Panc1 (cell line): ENCODE results near the gene KLC1.

Source experiments
- POLR2AphosphoS5 ChIP-seq: IDR thresholded peaks from 2 replicates; pipeline ENCODE4 v1.6.1; 2012; ENCODE audit warnings: mild to moderate bottlenecking, low read depth, low read length, moderate library complexity
- SIN3A ChIP-seq: IDR thresholded peaks from 2 replicates; pipeline ENCODE4 v1.6.1; 2012; ENCODE audit warnings: low read depth, mild to moderate bottlenecking, low read length, moderate library complexity, borderline replicate concordance; ENCODE audit not compliant: insufficient read depth
- TF ChIP-seq, protein P1 (sequence below): fragments of 450-650 bp; IDR thresholded peaks from 2 replicates; pipeline ENCODE4 v1.5.1; 2017; ENCODE audit warnings: mild to moderate bottlenecking
- TF ChIP-seq, protein P2 (sequence below), 2 experiments: IDR thresholded peaks; 2 replicates each; pipeline ENCODE4 v1.6.1; 2011 to 2012; ENCODE audit warnings: low read depth in 2 of 2, control low read depth in 1 of 2, low read length in 1 of 2, mild to moderate bottlenecking in 1 of 2, moderate library complexity in 1 of 2; ENCODE audit not compliant: insufficient read depth in 1 of 2

DNA sequence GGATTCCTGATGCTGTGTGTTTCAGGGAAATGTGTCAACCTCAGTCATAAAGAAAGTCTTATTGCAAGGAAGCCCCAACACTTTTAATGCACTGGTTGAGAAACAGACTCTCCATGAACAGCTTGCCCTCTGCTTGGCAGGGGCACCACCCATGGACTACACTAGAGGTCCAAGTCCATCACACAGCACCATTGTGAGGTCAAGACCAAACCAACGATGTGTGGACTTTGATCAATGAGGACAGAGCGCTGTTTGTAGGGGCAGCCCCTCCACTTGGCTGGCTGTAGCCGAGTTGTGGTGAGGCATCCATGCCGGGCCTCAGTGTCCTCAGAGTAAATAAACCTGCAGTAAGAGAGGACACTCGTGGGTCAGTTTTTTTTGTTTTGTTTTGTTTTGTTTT is 116.4 kb downstream of the KLC1 start:
- TF ChIP-seq, protein P1, sequence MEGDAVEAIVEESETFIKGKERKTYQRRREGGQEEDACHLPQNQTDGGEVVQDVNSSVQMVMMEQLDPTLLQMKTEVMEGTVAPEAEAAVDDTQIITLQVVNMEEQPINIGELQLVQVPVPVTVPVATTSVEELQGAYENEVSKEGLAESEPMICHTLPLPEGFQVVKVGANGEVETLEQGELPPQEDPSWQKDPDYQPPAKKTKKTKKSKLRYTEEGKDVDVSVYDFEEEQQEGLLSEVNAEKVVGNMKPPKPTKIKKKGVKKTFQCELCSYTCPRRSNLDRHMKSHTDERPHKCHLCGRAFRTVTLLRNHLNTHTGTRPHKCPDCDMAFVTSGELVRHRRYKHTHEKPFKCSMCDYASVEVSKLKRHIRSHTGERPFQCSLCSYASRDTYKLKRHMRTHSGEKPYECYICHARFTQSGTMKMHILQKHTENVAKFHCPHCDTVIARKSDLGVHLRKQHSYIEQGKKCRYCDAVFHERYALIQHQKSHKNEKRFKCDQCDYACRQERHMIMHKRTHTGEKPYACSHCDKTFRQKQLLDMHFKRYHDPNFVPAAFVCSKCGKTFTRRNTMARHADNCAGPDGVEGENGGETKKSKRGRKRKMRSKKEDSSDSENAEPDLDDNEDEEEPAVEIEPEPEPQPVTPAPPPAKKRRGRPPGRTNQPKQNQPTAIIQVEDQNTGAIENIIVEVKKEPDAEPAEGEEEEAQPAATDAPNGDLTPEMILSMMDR: no peak
- no peak for TF ChIP-seq POLR2AphosphoS5
- TF ChIP-seq, protein P2, sequence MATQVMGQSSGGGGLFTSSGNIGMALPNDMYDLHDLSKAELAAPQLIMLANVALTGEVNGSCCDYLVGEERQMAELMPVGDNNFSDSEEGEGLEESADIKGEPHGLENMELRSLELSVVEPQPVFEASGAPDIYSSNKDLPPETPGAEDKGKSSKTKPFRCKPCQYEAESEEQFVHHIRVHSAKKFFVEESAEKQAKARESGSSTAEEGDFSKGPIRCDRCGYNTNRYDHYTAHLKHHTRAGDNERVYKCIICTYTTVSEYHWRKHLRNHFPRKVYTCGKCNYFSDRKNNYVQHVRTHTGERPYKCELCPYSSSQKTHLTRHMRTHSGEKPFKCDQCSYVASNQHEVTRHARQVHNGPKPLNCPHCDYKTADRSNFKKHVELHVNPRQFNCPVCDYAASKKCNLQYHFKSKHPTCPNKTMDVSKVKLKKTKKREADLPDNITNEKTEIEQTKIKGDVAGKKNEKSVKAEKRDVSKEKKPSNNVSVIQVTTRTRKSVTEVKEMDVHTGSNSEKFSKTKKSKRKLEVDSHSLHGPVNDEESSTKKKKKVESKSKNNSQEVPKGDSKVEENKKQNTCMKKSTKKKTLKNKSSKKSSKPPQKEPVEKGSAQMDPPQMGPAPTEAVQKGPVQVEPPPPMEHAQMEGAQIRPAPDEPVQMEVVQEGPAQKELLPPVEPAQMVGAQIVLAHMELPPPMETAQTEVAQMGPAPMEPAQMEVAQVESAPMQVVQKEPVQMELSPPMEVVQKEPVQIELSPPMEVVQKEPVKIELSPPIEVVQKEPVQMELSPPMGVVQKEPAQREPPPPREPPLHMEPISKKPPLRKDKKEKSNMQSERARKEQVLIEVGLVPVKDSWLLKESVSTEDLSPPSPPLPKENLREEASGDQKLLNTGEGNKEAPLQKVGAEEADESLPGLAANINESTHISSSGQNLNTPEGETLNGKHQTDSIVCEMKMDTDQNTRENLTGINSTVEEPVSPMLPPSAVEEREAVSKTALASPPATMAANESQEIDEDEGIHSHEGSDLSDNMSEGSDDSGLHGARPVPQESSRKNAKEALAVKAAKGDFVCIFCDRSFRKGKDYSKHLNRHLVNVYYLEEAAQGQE (IDR thresholded peaks at IDR 0.05; ENCODE audit: insufficient read depth in 1 of 2, low read depth in 2 of 2, low read length in 1 of 2): no peak
- no peak for TF ChIP-seq SIN3A
